Mesenchymal stem cell (in vitro differentiated cells and primary cell): ENCODE results near the gene UGCG.

Source experiments
- DNase-seq: peaks from one replicate; pipeline ENCODE4 v3.0.0-alpha.2; 2013
- H2AFZ ChIP-seq: one replicate; pipeline ENCODE4 v1.6.1; 2013; ENCODE audit warnings: low read depth, mild to moderate bottlenecking, control low read depth, inconsistent platforms, low read length, moderate library complexity
- H2AK5ac ChIP-seq: 2 replicates; pipeline ENCODE4 v1.6.1; 2013; ENCODE audit warnings: low read length, moderate library complexity, mild to moderate bottlenecking, inconsistent platforms; ENCODE audit not compliant: severe bottlenecking
- H2BK120ac ChIP-seq: one replicate; pipeline ENCODE4 v1.6.1; 2013; ENCODE audit warnings: low read depth, mild to moderate bottlenecking, inconsistent platforms, low read length, moderate library complexity
- H2BK12ac ChIP-seq, 2 experiments: one replicate each; pipeline ENCODE4 v1.6.1; 2013; ENCODE audit warnings: inconsistent platforms in 2 of 2, low read length in 2 of 2, mild to moderate bottlenecking in 2 of 2, moderate library complexity in 2 of 2, control low read depth in 1 of 2
- H2BK15ac ChIP-seq: one replicate; pipeline ENCODE4 v1.6.1; 2013; ENCODE audit warnings: mild to moderate bottlenecking, low read depth, inconsistent platforms; ENCODE audit not compliant: poor library complexity, severe bottlenecking
- H2BK5ac ChIP-seq: 2 replicates; pipeline ENCODE4 v1.6.1; 2013; ENCODE audit warnings: low read depth, mild to moderate bottlenecking, low read length, control low read depth, inconsistent platforms; ENCODE audit not compliant: poor library complexity, severe bottlenecking
- H3K14ac ChIP-seq, 2 experiments: one replicate each; pipeline ENCODE4 v1.6.1; 2013; ENCODE audit warnings: inconsistent platforms in 2 of 2, low read length in 2 of 2, control low read depth in 1 of 2, mild to moderate bottlenecking in 1 of 2, moderate library complexity in 1 of 2
- H3K18ac ChIP-seq, 2 experiments: one replicate each; pipeline ENCODE4 v1.6.1; 2013; ENCODE audit warnings: inconsistent platforms in 2 of 2, low read length in 2 of 2, control low read depth in 1 of 2, low read depth in 1 of 2, mild to moderate bottlenecking in 1 of 2
- H3K23ac ChIP-seq, 2 experiments: one replicate each; pipeline ENCODE4 v1.6.1; 2013; ENCODE audit warnings: inconsistent platforms in 2 of 2, low read length in 2 of 2, mild to moderate bottlenecking in 2 of 2, moderate library complexity in 2 of 2, control low read depth in 1 of 2
- H3K27ac ChIP-seq: 2 replicates; pipeline ENCODE4 v1.5.1; 2013; ENCODE audit warnings: mild to moderate bottlenecking, moderate library complexity, low read length, control low read depth, inconsistent platforms; ENCODE audit not compliant: poor library complexity, severe bottlenecking
- H3K27me3 ChIP-seq, 2 experiments: 2 replicates each; pipeline versions ENCODE4 v1.6.1 to v1.7.0; 2013; ENCODE audit warnings: low read length in 2 of 2, mild to moderate bottlenecking in 2 of 2, moderate library complexity in 2 of 2, control low read depth in 1 of 2, inconsistent platforms in 1 of 2; ENCODE audit not compliant: control insufficient read depth in 1 of 2, insufficient read depth in 1 of 2
- H3K36me3 ChIP-seq, 2 experiments: 2 replicates each; pipeline versions ENCODE4 v1.6.1 to v1.7.0; 2013; ENCODE audit warnings: low read length in 2 of 2, control low read depth in 1 of 2, inconsistent platforms in 1 of 2, low read depth in 1 of 2, mild to moderate bottlenecking in 1 of 2; ENCODE audit not compliant: insufficient read depth in 2 of 2, control insufficient read depth in 1 of 2
- H3K4ac ChIP-seq, 2 experiments: one replicate each; pipeline ENCODE4 v1.6.1; 2013; ENCODE audit warnings: inconsistent platforms in 2 of 2, low read length in 2 of 2, mild to moderate bottlenecking in 2 of 2, moderate library complexity in 2 of 2, control low read depth in 1 of 2, low read depth in 1 of 2
- H3K4me1 ChIP-seq: 2 replicates; pipeline ENCODE4 v1.6.1; 2013; ENCODE audit warnings: low read depth, low read length, control low read depth; ENCODE audit not compliant: control insufficient read depth, insufficient read depth
- H3K4me2 ChIP-seq: 2 replicates; pipeline ENCODE4 v1.6.1; 2013; ENCODE audit warnings: low read length, mild to moderate bottlenecking, inconsistent platforms; ENCODE audit not compliant: poor library complexity, severe bottlenecking
- H3K4me3 ChIP-seq, 2 experiments: 2 replicates each; pipeline versions ENCODE4 v1.5.1 to v1.7.0; 2013; ENCODE audit warnings: low read length in 2 of 2, mild to moderate bottlenecking in 2 of 2, control low read depth in 1 of 2, low read depth in 1 of 2; ENCODE audit not compliant: insufficient read depth in 1 of 2
- H3K79me1 ChIP-seq: replicated peaks from 2 replicates; pipeline ENCODE4 v1.6.1; 2013; ENCODE audit warnings: mild to moderate bottlenecking, control low read depth, low read length, inconsistent platforms; ENCODE audit not compliant: poor library complexity, severe bottlenecking
- H3K9ac ChIP-seq: 2 replicates; pipeline ENCODE4 v1.7.0; 2013; ENCODE audit warnings: mild to moderate bottlenecking, low read length, moderate library complexity
- H3K9me3 ChIP-seq: 2 replicates; pipeline ENCODE4 v1.7.0; 2013; ENCODE audit warnings: mild to moderate bottlenecking, low read length; ENCODE audit not compliant: control insufficient read depth
- H4K8ac ChIP-seq: one replicate; pipeline ENCODE4 v1.6.1; 2013; ENCODE audit warnings: inconsistent platforms, mild to moderate bottlenecking, low read length, moderate library complexity
- H4K91ac ChIP-seq: one replicate; pipeline ENCODE4 v1.6.1; 2013; ENCODE audit warnings: mild to moderate bottlenecking, low read length, inconsistent platforms
- WGBS: methylation state at CpG from one replicate; pipeline ENCODE4 v1.1.7; 2013; ENCODE audit warnings: mixed read lengths; 5-methylcytosine and 5-hydroxymethylcytosine counted together

The UGCG gene

DNA sequence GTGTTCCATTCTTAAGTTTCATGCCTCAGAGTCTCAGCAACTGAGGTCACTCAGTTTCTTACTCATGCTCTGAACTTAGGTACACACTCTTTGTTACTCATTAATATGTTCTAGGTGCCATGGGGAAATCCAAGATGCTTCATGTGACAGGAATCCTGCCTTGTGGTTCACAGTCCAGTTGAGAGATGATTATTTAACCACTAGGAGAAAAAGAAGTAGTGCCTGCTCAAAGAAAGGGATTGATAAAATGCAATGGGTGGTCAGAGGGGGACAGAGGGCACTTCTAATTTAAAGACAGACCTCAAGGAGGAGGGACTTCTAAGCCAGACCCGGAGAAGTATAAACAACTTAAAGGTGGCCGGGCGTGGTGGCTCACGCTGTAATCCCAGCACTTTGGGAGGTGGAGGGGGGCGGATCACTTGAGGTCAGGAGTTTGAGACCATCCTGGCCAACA is 69.0 kb downstream of the UGCG start:
- no peak overlapping the region for H4K91ac ChIP-seq
- H3K27ac ChIP-seq = peak overlapping the region; percentile 97
- no peak overlapping the region for H2BK120ac ChIP-seq
- no peak overlapping the region for H2BK12ac ChIP-seq
- H2AK5ac ChIP-seq = peak overlapping the region; percentile 27
- no peak overlapping the region for H3K4me2 ChIP-seq
- peak; percentile 97 for DNase-seq
- no peak overlapping the region for H4K8ac ChIP-seq
- H3K36me3 ChIP-seq = no peaks in the 10 kb centered on the region
- H3K79me1 ChIP-seq = peaks cover 1% of the 10 kb centered on the region
- no peak overlapping the region for H3K18ac ChIP-seq
- peak overlapping the region; percentile 96 for H2BK5ac ChIP-seq
- H3K9ac ChIP-seq = peak overlapping the region; percentile 25
- no peak overlapping the region for H3K14ac ChIP-seq
- no peak overlapping the region for H2BK15ac ChIP-seq
- H3K27me3 ChIP-seq = no peaks in the 10 kb centered on the region
- peaks cover 3% of the 10 kb centered on the region for H3K4me1 ChIP-seq
- H3K23ac ChIP-seq = no peak overlapping the region
- H2AFZ ChIP-seq = no peak overlapping the region
- H3K4me3 ChIP-seq = no peak overlapping the region
- WGBS = 20% methylated on average over 4 of the region's 5 CpGs
- no peaks in the 10 kb centered on the region for H3K9me3 ChIP-seq
- no peak overlapping the region for H3K4ac ChIP-seq

DNA sequence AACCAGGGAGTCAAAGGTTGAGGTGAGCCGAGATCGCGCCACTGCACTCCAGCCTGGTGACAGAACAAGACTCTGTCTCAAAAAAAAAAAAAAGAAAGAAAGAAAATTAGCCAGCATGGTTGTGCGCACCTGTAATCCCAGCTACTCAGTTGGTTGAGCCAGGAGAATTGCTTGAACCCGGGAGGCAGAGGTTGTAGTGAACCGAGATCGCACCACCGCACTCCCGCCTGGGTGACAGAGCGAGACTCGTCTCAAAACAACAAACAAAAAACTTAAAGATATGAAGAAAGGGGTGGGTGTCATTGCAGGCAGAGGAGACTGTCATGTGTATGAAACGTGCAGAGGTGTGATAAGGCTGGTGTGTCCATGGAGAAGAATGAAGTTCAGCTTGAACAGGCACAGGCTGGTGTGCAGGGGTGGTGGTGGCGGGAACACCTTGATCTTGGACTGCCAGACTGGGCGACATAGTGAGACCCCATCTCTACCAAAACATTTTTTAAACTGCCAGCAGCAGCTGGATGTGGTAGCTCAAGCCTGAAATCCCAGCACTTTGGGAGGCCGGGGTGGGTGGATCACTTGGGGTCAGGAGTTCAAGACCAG is 69.6 kb downstream of the UGCG start:
- H2AFZ ChIP-seq = no peak overlapping the region
- no peak overlapping the region for H2BK12ac ChIP-seq
- H2BK120ac ChIP-seq = no peak overlapping the region
- H3K4me3 ChIP-seq = no peak overlapping the region
- H3K9ac ChIP-seq = no peak overlapping the region
- no peak overlapping the region for H4K91ac ChIP-seq
- no peak overlapping the region for H3K18ac ChIP-seq
- H3K27ac ChIP-seq = peak overlapping the region; percentile 94
- H3K4ac ChIP-seq = no peak overlapping the region
- WGBS = 98% methylated on average over 12 of the region's 15 CpGs
- no peaks in the 10 kb centered on the region for H3K9me3 ChIP-seq
- peaks cover 1% of the 10 kb centered on the region for H3K79me1 ChIP-seq
- no peak overlapping the region for H2BK15ac ChIP-seq
- no peaks in the 10 kb centered on the region for H3K36me3 ChIP-seq
- peak overlapping the region; percentile 95 for H2AK5ac ChIP-seq
- no peak overlapping the region for H3K23ac ChIP-seq
- H3K4me2 ChIP-seq = no peak overlapping the region
- H3K27me3 ChIP-seq = no peaks in the 10 kb centered on the region
- H4K8ac ChIP-seq = no peak overlapping the region
- no peak overlapping the region for H3K14ac ChIP-seq
- H2BK5ac ChIP-seq = no peak overlapping the region
- DNase-seq = no peak
- H3K4me1 ChIP-seq = peaks cover 3% of the 10 kb centered on the region

DNA sequence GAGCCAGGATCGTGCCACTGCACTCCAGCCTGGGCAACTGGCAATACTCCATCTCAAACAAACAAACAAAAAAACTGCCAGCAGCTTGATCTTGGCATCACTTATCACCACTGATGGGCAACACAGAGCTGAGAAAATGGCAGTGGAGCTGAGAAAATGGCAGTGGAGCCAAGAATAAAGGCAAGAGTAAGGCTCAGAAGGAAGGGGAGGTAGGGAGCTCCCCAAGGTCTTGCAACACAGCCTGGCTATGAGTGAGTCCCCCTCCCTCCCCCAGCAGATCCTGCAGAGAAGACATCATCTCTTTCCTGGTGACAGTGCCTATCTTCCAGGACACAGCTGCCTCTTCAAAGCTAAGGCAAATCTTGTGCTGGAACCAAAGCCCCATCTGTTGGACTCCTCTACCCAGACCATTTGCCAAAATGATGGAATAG is 70.3 kb downstream of the UGCG start:
- Histone ChIP-seq H3K14ac (no peak overlapping the region), H2AFZ (no peak overlapping the region), H2BK15ac (no peak overlapping the region), H2BK120ac (no peak overlapping the region), H3K18ac (no peak overlapping the region), H4K8ac (no peak overlapping the region), H3K79me1 (peaks cover 1% of the 10 kb centered on the region), H3K36me3 (no peaks in the 10 kb centered on the region), H3K4ac (no peak overlapping the region), H2AK5ac (peak overlapping the region; percentile 52), H3K23ac (no peak overlapping the region), H3K4me1 (peaks cover 3% of the 10 kb centered on the region), H3K9ac (no peak overlapping the region), H2BK5ac (no peak overlapping the region), H3K9me3 (no peaks in the 10 kb centered on the region), H3K4me2 (no peak overlapping the region), H3K27me3 (no peaks in the 10 kb centered on the region), H3K4me3 (no peak overlapping the region), H2BK12ac (peak overlapping the region in 1 of 2 experiments; percentile 15), H3K27ac (no peak overlapping the region), H4K91ac (no peak overlapping the region)
- WGBS = 100% methylated on average over 1 of the region's 1 CpG
- peak; percentile 63 for DNase-seq

DNA sequence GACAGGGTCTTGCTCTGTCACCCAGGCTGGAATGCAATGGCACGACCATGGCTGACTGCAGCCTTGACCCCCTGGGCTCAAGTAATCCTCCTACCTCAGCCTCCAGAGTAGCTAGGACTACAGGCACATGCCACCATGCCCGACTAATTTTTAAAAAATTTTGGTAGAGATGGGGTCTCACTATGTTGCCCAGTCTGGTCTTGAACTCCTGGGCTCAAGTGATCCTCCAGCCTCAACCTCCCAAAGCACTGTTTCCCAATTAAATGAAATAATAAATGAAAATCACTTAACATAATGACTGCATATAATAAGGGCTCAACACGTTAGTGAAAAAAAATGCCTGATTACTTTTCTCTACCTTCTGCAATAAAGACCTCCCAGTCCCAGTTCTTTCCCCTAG is 71.0 kb downstream of the UGCG start:
- Histone ChIP-seq H3K4ac (no peak overlapping the region), H3K18ac (no peak overlapping the region), H2AFZ (no peak overlapping the region), H3K9me3 (no peaks in the 10 kb centered on the region), H2AK5ac (peak overlapping the region; percentile 63), H3K14ac (no peak overlapping the region), H3K36me3 (no peaks in the 10 kb centered on the region), H4K91ac (no peak overlapping the region), H3K27ac (no peak overlapping the region), H3K79me1 (peaks cover 1% of the 10 kb centered on the region), H2BK5ac (no peak overlapping the region), H3K9ac (no peak overlapping the region), H4K8ac (no peak overlapping the region), H2BK12ac (no peak overlapping the region), H3K27me3 (no peaks in the 10 kb centered on the region), H3K23ac (no peak overlapping the region), H2BK120ac (no peak overlapping the region), H3K4me3 (no peak overlapping the region), H3K4me1 (peaks cover 3% of the 10 kb centered on the region), H3K4me2 (no peak overlapping the region), H2BK15ac (no peak overlapping the region)
- WGBS = 100% methylated on average over 3 of the region's 3 CpGs
- DNase-seq = no peak
